COLO829 (cell line): ENCODE data around the gene DENND2A.

Source experiments
- DNase-seq: peaks from one replicate; pipeline ENCODE4 v3.0.0; 2012; ENCODE audit warnings: low spot score

DENND2A gene

DNA sequence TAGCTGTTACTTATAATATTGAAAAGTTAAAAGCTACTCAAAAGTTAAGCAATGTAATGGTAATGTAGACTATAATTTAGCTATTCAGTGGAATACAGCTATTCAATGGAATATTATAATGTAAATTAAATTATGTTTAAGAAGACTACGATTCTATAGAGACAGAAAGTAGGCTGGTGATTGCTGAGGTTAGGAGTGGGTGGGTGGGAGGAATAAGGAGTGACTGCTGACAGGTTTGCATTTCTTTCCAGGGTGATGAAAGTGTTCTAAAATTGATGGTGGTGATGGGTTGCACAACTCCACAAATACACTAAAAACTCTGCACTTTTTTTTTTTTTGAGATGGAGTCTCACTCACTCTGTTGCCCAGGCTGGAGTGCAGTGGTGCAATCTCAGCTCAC, 21.4 kb downstream of the DENND2A start:
- no peak for DNase-seq

DNA sequence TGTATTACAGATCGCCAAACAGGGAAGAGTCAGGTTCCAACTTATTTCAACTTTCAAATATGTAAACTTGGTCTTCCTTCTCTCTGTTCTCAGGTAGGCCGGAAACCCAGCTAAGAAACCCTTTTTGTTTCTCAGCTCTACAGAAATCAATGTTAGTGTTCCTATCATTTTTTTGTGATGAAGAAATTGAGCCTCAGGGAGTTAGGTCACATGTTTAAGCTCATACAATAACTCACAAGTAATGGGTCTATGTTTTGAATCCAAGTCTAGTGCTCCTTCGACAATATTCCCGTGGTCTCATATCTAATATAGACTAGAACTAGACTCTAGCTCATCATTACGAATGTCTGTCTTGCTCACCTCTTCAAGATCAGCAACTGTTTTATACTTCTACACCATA, 22.3 kb downstream of the DENND2A start:
- DNase-seq: no peak

DNA sequence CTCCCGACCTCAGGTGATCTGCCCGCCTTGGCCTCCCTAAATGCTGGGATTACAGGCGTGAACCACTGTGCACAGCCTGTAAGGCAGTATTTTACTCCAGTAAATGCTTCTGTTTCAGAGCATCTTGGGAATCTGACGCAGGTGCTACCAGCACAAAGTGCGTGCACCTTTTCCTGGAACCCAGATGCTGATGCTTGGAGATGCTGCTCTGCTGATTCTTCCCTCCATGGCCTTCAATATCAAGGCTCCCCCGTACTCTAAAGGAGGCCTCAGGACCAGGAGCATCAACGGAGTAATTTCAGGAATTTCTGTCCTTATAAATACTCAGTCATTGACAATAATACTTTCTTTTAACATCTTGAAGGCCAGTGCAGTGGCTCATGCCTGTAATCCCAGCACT, 23.5 kb downstream of the DENND2A start:
- no peak for DNase-seq

DNA sequence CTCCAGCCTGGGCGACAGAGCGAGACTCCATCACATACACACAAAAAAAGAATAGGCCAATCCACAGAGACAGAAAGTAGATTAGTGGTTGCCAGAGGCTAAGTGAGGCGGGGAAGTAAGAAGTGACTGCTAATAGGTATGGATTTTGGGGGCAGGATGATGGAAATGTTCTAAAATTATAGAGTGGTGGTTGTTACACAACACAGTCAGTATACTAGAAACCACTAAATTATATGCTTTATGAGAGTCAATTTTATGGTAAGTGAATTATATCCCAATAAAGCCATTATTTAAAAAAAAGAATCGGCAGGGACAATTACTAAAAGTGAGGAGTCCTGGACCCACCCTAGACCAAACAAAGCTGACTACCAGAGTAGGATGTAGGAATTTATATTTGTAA, 24.3 kb downstream of the DENND2A start:
- DNase-seq: no peak

DNA sequence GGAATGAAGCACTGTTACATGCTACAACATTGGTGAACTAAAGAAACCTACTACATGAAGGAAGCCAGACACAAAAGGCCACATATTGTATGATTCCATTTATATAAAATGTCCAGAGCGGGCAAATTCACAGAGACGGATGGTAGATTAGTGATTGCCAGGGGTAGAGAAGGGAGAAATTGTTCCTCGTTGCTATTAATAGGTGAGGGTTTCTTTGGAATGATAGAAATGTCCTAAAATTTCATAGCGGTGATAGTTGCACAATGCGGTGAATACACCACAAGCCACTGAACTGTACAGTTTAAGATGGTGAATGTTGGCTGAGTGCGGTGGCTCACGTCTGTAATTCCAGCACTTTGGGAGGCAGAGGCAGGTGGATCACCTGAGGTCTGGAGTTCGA, 29.0 kb downstream of the DENND2A start:
- no peak for DNase-seq

DNA sequence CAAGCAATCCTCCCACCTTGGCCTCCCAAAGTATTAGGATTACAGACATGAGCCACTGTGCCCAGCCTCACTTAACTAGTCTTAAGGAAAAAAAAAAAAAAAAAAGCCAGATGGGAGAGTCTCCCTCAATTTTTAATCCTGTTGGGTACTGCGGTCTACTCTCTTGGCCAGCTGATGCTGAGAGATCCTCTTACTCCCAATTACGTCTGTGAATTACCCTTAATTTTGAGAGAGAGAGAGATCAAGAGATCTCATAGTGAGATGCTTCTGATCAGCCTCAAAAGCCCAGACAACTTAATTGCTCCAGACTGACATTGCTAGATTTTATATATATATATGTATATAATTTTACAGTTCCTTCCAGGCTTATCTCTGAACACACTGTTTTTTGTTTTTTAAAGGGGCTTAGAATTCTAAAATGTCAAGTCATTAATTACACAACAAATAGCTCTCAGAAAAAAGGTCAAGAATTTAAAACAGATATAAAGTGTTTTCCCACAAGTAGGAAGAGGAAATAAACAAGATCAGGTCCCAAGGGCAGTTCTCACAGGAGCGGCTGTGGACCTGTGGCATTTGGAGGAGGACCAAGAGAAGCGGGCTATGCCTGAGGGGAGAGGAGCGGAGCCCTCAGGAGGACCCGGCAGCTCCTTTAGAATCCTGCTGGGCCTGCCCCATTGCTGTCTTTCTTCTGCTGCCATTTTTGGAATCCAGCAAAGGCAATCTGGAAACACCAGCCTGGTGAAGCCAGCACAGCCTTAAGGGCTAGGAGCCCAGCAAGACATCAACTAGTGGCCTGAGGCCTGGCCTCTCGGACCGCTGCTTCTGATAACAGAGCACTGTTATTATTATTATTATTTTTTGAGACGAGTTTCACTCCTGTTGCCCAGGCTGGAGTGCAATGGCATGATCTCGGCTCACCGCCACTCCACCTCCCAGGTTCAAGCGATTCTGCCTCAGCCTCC, 30.1 kb downstream of the DENND2A start:
- DNase-seq: peak; percentile 65

DNA sequence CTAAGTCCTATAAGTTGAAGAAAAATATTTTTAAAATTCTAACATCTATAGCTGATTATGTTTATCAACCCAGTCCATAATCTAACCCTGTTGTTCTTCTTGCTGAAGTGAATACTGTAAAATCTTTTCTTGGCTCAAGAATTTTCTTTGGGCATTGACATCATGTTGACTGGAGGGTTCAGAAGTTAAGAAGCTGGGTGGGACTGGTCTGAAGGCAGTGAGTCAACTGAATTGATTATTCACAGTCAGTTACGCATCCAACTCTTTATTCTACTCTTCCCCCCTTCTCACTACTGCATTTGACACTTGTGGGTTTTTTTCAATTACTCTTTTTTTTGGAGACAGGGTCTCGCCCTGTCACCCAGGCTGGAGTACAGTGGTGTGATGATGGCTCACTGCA, 31.0 kb downstream of the DENND2A start:
- DNase-seq: no peak

DNA sequence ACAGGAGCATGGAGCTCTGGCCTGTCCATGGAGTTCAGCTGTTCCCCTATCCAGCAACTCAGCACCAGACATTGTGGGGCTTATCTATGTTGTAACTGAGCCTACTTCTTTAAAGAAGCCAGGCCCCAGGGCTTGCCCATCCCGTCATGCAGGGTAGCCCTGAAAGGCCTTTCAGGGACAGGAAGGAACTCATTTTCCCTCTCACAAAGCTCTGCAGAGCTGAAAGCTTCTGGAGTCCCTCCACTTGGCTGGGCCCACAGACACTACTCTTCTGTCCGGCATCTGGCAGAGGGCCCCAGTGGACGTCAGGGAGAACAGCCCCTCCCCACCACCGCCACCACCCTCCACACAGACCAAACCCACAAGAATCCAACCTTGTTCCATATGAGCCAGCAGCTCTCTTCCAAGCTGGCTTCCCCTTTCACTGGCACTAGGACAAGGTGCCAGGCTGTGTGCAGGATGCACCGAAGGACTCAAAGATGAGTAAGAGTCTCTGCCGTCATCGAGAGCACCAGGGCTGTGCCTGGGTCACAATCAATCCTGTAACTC, 33.1 kb downstream of the DENND2A start:
- no peak for DNase-seq

DNA sequence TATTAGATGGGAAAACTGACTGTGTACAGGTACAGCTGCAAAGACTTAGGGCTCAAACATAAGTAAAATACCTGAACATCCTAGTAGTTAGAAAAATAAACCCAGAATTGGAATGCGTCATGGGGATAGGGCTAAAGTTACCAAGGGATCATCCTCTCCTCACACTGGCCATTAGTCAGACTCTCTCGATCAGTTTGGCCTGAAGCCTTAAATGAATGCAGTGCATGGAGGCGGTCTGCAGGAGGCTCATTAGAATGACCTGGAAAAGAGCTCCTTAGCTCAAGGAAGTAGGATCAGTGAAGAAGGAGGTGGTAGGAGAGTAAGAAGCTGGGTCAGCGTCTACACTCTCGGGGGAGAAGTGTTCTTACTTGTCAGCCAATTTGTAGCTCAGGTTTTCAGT, 35.3 kb downstream of the DENND2A start:
- no peak for DNase-seq

DNA sequence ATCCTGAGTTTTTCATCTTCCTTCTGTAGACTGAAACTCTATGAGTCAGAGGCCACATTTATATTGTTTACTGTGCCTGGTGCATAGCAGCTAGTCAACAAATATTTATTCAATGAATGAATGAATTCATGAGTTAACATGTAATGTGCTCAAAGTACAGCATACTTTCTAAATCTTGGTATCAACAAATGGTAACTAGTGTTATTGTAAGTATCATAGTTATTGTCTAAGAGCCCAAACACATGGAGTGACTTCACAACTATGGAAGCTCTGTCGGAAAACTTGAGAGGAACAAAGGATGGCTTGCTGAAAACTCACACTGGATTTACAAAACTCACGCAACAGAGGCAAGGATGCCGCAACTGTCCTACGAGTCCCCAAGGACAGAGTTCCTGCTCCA, 35.9 kb downstream of the DENND2A start:
- DNase-seq: no peak

DNA sequence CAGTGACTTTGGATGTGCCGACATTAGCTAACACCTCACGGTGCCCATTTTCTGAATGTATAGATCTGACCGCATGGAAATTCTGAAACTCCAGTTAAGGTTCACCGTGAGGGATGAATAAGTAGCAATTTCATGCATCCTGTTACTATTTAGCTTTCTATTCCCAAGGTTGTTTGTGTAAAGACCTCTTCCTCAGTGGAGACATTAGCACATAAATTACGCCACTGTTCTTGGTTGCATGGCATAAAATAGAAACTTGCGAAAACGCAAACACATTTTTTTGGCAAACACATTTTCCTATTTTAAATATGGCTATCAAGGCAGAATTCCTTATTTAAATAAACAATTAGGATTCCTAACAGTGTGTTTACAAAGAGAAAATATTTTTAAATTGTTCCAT, 36.5 kb downstream of the DENND2A start:
- DNase-seq: no peak

DNA sequence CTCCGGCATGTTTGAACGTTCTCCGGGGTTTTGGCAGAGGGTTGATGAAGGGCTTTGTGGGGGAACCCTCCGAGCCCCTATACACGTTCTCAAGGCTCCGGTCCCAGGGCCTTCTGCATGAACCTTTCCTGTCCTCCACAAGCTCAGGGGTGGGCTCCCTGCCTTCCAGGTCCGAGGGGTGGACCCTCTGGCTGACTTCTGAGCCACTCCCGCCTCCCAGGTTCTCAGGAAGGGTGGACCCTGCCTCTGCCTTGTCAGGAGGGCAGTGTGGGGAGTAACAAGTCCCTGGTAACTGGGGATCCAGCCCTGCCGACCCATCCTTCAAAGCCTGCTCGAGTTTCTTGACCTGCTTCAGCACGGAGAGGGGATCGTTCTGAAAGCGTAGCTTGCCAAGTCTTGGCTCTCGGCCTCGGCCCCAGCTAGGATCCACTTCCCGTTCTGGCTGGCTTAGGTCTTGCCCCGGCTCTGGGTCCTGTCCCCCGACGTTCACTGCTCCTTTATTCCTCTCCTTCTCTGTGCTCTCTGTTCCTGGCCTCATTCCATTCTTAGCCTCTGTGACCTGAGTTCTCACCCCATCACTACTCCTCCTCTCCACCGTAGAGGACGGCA, 38.9 kb downstream of the DENND2A start:
- DNase-seq: no peak

DNA sequence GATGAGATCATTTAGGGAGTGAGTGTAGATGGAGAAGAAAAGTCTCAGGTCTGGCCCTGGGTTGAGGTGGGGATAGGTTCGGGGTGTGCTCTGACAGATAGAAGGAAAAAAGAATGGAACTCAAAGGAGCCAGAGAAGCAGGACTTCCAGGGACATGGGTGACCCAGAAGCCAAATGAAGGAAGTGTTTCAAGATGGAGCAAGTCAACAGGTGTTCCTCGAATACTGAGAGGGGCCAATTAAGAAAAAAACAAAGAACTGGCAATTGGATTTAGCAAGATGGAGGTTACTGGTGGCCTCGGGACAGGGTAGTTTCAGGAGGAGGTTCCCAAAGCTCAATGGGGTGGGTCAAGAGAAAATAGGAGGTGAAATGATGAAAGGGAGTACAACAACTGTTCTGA, 40.3 kb downstream of the DENND2A start:
- no peak for DNase-seq

DNA sequence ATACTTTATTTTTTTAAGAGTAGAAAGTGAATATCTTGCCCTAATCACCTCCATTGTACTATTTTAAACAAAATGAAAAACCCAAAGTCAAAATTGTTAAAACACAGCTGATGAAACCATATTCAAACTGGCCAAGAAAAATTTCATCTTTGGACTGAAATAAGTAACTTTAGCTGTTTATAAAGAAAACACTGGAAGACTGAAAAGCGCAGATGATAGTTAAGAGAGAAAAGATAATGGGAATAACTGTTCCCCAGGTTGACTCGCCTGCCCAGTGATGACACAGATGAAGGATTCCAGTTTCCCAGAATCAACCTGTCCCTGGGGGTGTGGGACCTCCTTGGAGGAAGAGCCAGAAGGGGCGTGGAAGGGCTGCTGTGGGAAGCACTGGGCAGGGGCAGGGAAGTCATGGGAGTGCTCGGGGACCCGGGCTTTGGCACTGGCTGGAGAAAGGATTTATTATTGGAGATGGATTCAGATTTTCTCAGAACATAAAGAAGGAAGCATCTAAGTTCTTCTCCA, 43.1 kb downstream of the DENND2A start:
- no peak for DNase-seq

DNA sequence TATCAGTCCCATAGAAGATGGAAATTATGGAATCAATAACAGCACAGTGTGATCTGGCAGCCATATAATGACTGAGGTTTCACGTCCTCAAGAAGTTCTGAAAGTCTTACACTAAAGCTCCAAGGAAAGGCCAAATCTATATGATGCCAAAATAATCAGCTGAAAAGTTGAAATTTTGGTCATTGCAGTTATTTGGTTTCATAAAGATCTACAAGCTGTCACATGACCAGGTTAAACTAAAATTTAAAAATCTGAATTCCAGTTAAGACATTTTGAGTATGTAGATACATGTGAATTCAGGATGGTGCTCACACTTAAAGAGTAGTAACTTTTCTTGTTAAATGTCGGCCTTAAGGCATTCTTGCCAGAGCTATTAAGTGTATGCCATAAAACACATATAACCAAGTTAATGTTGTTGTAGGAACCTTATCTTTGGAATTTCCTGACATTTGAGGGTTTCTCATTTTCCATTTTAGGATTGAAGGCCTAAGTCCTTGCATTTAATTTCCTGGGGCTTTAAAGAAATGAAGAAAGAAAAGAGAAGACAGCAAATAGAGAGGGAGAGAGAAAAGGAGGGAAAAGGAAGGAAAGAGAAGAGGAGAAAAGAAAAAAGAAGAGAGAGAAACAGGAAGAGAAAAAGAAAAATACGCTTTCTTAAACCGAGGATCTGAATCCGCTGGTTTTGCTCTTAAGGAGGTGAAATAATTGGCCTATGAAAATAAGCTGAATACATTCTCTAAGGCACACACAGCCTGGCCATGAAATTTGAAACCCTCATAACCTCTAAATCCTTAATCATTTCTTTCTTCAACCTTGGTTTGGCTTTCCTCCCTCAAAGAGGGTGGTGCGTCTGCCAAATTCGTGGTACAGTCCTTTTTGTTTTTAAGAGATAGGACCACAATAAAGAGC, 43.8 kb downstream of the DENND2A start:
- no peak for DNase-seq

DNA sequence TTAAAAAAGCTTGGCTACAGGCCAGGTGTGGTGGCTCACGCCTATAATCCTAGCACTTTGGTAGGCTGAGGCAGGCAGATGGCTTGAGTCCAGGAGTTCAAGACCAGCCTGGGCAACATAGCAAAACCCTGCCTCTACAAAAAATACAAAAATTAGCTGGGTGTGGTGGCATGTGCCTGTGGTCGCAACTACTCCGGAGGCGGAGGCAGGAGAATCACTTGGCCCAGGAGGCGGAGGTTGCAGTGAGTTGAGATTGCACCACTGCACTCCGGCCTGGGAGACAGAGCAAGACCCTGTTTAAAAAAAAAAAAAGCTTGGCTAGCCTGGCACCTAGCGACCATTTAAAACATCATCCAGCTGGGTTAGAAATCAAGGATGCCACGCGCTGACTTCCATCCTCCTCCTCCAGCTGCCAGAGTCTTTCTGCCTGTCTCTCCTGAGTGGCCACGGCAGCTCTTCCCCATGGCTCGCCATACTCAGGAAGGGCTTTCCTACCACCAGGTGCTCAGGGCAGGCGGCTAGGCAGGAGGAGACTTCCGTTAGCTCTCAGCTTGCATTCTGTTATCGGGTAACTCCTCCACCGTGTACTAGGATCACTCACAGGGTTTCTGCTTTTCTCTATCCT, 45.0 kb downstream of the DENND2A start:
- no peak for DNase-seq

DNA sequence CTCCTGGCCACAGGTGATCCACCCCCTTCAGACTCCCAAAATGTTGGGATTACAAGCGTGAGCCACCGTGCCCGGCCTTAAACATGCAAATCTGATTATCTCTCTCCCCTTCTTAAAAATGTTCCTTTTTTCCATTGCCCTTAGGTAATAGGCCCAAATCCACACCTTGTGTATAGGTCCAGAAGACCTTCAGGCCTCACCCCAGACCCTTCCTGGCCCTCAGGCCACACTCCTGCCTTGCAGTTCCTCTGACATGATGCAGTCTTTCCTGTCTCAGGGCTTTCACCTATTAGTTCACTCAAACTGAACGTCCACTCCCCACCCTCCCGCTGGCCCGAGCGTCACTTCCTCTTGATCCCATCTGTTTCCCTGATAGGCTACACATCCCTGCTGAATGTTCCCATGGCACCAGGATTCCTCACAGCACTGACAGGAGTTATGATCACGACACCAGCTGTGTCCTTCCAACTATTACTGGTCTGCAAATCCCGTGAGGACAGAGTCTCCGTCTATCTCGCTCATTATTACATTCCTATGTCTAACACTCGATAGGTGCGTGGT, 46.4 kb downstream of the DENND2A start:
- DNase-seq: no peak

DNA sequence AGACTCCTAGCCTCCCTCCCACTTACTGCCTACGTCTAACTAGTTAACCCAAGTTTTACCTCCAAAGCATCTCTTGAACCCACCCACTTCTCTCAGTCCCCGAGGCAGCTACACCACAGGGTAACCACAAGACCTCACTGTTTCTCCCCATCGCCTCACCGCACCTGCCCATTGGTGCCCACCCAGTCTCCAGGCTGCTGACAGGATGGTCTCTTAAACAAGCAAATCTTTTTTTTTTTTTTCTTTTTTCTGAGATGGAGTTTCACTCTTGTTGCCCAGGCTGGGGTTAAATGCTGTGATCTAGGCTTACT, 47.0 kb downstream of the DENND2A start:
- DNase-seq: no peak

DNA sequence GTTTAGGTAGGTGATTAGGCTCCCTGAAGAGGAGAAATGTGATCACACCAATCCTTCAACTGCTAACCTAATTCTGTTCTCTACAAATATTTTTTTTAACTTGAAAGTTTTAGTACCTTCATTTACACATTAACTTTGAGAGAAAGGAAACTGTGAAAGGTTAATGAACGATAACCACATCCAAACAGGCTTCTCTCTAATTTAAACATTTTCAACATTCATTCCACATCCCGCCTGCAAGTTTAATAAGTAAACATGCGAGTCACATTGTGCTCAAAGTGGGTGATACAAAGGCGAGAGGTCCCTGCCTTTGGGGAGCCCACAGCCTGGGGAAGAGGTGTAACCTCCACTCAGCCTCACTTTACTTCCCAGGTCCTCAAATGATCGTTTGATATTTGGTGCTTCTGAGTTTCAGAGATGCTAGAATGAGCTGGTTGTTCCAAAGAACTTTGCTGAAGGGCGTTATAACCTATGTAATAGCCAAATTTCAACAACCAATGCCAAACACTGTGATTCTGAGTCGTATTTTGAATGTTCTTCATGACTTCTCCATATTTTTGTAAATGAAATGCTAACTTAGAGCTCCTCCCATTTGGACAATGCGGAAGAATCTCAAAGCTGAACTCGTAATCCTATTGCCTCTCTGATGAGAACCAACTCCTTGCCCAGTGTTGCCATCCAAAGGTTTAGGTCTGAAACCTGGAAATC, 47.5 kb downstream of the DENND2A start:
- no peak for DNase-seq

DNA sequence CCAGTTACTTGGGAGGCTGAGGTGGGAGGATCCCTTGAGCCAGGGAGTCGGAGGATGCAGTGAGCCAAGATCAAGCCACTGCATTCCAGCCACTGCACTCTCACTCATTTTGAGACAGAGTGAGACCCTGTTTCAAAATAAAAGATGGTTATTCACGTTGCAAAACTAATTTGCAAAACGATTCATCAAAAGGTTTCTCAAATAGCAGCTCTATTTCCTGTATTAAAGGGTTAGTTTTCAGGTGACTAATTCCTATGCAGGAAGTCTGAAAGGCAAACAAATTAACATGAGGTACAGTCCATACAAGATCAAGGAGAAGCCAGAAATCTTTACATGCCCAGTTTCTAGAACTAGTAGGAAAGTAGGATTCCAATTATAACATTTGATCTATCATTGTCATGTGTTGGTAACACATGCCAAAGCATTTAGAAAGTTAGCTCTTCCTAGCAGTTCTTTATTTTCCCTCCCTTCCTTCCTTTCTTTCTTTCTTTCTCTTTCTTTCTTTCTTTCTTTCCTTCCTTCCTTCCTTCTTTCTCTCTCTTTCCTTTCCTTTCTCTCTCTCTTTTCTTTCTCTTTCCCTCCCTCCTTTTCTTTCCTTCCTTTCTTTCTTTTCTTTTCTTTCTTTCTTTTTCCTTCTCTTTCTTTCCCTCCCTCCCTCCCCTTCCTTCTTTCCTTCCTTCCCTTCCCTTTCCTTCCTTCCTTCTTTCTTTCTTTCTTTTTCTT, 49.3 kb downstream of the DENND2A start:
- peak; percentile 44 for DNase-seq
